Activated naive CD4-positive, alpha-beta T cell treated with anti-CD3 and anti-CD28 coated beads, Interleukin-2, amount 50 U/mL, for 16 hours (primary cell): Measurements from ENCODE around the gene DPEP3.
A peak's percentile ranks its signal among the peaks of the same experiment; 100 is the strongest.
"Not testable (repeated sequence)": the region's sequence is repeated elsewhere in the genome, so short reads cannot be mapped to it uniquely, and the experiment has no call there.

ENCODE experiments used
- DNase-seq: peaks from one replicate; pipeline ENCODE4 v3.0.0-alpha.2; 2020

Gene DPEP3

DNA sequence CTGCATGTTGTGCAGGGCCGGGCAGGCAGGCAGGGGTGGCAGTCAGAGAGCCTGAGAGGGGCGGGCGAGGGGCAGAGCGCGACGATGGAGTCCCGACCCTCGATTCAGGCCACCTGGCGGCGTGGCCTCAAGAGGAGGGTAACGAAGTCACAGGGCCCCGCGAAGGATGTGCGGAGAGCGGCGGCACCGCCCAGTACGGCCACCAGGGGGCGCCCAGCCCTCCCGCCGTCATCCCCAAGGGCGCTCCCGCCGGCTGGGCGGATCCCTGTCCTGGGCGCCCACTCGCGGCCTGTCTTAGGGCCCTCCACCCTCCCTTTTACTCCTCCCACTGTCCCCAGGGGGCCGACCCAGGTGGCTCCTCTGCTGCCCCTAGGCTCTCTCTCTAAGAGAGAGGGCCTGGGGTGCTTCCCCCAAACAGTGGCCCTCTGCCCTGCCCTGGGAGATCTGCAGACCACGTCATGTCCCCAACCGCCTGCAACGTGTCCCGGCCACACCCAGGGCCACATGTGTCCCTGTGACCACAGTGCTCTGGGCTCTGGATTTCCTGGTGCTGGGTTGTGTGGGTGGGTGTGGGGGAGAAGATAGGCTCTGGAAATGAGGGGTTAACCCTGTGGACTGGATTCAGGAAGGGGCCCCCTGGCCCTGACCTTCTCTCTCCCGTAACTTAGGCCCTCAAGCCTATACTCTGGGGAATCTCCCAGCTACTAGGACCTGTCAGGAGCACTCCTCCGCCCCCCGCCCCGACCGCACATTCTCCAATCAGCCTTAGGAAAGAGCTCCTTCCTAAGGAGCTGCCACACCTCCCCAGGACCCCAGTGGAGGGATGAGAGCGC lies 13.1 kb upstream of the DPEP3 start:
- DNase-seq: peak; percentile 83

DNA sequence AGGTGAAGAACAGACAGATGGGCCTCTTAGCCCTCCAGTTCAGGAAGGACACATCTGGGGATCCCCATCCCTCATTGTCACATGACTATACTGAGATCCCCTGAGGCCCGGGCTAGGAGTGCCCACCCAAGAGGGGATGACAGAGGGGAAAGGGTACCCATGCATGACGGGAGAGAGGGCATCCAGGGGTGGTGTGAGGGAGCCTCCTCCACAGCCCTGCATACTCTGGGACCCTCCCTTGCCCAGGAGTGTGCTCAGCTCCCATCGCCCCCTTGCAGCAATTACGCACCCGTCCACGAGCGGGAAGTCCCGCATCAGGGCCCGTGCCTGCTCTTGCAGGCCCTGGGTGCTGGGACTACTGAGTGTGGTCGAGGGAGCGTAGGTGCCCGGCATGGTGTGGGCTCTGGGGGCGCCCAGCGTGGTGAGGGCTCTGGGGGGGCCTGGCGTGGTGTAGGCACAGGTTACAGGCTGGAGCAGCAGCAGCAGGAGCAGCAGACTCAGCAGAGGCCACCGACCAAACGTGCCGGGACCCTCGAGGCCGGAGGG lies 12.4 kb upstream of the DPEP3 start:
- no peak for DNase-seq

- no peak for DNase-seq
These were observed 9.7 kb upstream of the DPEP3 start for GRCh38 chr16:67990018-67990386.

DNA sequence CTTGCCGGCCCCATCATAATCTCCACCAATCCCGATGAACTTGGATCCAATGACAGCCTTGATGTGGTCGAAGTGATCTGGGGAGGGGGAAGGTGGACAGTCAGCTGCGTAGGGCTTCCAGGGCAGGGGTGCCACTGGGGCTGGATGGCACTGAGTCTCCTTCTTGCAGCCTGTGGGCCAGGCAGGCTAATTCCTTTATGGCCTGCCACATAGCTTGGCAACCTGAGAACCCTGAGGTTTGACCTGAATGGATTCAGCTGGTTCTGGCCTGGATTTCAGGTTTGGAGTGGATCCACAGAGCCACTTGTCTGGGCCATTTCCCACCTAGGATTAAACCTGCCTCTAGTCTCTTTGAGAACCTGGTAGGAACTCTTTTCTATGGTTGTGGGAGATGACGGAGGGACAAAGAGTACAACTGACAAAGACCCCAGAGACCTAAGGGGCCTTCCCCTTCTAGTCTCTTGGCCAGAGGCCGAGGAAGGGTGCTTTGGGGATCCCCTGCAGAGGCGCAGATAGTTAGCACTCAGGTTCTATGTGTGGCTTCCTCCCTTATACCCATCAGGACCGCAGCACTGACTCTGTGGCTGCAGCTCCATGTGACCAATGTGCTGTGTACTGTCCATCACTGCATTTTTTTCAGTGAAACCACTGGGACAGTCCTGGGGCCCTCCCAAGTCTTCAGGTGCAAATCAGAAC lies 9.2 kb upstream of the DPEP3 start:
- no peak for DNase-seq

DNA sequence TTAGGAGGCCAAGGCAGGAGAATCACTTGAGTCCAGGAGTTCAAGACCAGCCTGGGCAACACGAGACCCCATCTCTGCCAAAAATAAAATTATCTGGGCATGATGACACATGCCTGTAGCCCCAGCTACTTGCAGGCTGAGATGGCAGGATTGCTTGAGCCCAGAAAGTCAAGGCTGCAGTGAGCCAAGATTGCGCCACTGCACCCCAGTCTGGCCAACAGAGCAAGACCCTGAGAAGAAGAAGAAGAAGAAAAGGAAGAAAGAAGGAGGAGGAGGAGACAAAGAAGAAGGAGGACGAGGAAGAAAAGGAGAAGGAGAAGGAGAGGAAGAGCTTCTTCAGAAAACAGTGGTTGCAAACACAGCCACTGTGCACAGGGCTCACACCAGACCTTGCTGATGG lies 8.4 kb upstream of the DPEP3 start:
- DNase-seq: no peak

GRCh38 chr16:67987460-67988160 lies 7.3 kb upstream of the DPEP3 start:
- DNase-seq: no peak

DNA sequence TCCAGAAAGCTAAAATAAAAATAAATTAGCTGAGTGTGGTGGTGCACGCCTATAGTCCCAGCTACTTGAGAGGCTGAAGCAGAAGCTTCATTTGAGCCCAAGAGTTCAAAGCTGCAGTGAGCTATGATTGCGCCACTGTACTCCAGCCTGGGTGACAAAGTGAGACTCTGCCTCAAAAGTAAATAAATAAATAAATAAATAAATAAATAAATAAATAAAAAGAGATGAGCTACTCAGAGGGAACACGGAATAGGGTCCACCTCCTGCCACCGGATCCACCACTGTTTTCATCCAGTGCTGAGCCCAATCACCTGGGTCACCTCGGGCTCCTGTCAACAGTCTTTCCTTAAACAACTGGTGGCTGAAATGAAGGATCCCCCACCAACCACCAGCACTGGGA lies 6.7 kb upstream of the DPEP3 start:
- DNase-seq: no peak

DNA sequence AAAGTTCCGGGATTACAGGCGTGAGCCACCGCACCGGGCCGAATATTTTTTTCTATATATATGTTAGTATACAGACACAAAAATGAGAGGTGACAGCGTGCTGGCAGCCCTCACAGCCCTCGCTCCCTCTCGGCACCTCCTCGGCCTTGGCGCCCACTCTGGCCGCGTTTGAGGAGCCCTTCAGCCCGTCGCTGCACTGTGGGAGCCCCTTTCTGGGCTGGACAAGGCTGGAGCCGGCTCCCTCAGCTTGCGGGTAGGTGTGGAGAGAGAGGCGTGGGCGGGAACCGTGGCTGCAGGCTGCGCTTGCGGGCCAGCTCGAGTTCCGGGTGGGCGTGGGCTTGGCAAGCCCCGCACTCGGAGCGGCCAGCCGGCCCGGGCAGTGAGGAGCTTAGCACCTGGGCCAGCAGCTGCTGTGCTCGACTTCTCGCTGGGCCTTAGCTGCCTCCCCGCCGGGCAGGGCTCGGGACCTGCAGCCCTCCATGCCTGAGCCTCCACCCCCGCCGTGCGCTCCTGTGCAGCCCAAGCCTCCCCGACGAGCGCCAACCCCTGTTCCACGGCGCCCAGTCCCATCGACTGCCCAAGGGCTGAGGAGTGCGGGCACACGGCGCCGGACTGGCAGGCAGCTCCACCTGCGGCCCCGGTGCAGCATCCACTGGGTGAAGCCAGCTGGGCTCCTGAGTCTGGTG lies 1.9 kb upstream of the DPEP3 start:
- DNase-seq: no peak

DNA sequence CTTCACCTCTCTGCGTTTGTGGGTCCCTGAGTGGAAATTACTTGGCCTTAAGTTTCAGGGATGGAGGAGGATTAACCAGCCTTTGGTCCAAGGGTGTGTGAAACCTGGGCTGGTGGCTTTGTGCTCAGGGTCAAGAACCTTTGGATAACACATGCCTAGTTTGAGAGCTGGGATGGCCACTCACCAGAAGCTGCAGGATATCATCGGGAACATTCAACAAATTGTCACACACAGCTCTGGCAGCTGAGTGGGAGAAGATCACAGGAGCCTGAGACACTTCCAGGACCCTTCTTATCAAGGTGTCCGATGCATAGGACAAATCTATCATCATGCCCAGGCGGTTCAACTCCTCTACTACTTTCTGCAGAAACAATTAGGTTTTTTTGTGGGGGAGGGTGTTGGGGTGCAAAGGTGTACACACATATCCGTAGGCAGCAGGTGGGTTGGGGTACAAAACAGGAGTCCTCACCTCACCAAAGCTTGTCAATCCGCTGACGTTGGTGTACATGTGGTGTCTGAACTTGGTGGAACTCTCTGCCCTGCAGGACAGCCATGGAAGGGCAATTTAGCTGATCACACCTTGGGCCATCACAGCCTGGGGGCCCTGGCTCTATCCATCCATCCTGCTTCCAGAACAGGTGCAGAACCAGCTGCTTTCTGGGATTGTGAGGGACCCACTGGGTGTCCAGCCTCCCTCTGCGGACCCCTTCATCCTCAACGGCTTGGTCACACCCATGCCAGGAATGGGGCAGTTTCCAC lies 2.7 kb downstream of the DPEP3 start:
- DNase-seq: no peak

DNA sequence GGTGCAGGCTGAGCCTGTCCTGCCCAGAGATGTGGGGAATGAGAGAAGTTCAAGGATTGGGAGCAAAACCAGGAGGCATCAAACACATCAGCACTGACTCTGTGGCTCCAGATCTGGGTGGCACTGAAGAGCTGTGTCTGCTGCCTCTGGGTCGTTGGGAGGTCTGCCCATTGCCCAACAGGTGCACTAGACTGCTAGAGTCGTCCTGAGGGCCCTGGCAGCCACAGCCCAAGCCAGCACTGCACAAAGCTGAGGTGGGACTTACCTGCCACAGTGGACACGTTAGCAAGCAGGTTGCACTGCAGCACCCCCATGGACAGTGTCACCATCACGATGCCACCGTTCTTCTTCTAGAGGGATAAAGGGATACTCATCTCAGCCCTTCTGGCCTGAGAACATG lies 3.3 kb downstream of the DPEP3 start:
- no peak for DNase-seq

GRCh38 chr16:67976205-67976604 lies 4.1 kb downstream of the DPEP3 start:
- no peak for DNase-seq

DNA sequence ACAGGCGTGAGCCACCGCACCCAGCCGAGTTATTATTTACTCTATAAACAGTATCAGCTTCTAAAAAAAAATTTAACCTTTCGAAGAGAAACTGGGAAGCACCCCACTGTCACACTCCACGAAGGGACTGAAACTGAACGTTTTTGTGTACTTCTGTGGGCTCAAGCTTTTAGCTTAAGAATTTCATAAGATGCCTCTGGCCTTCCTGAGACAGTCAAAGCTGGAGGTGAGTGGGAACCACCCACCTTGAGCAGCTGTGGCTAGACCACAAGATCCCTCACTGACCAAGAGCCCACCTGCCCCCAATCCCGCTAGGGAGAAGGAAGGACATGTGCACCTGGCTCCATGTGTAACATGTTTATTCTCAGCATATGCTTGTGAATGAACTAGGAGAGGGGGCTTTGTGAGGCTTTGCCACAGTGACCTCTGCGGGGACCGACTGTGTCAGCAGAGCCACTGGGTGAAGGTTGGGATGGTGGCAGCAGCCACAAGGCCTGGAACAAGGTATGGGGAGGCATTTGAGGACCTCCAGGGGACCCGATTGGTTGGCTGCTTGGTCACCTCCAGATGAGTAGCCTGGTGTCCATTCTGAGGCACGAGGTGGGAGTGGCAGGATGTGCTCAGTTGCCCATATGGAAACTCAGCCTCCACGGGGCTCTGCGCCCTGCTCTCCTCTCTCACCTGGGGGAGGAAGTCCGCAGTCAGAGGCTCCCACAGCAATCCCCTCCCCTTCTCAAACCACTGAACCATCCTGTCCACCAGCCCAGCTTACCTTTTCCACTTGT lies 4.8 kb downstream of the DPEP3 start:
- no peak for DNase-seq

- DNase-seq: not testable (repeated sequence)
These were observed 8.0 kb downstream of the DPEP3 start for GRCh38 chr16:67972285-67972684.

DNA sequence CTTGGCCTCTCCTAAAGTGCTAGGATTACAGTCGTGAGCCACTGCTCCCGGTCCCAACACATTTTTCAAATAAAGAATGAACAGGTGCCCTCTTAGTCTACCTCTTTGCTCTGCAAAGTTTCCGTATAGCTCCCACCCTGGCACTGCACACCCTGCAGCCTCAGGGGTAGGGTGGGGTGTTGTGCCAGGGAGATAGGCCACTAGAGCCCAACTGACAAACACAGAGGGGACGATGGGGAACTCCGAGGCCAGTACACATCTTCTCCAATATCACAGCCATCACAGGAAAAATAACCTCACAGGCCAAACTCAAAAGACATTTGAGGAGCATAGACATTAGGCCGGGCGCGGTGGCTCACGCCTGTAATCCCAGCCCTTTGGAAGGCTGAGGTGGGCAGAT lies 9.2 kb downstream of the DPEP3 start:
- DNase-seq: no peak

DNA sequence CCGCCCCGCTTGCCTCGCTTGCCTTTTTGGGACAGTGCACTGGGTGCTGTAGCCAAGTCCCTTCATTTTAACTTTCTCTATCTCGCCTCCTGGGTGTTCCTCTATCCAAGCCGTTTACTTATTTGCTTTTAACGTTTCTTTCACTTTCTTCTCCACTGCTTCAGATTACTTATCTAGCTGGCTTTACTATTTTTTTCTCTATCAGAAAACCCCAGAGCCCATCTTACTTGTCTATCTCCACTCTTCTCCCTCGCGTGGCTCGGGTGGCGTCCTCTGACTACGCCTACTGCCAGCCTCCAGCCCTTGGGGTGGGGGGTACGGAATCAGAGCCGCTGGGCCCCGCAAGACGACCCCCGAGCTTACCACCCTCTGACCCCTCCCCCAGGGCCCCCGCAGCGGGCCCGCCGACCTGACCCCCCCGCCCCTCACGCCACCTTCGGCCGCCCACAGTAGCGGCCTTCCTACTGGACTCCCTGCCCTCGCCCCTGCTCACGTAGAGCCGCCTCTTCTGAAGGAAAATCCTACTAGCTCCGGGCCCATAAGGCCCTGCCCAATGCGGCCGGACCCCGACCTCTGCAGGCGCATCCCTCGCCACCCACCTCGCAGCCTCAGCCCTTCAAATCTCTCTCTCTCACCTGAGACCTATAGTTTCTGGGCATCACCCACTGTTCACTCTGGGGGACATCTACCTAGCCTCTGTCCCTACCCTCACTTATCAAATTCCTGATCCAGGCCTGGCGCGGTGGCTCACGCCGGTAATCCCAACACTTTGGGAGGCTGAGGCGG lies 10.9 kb downstream of the DPEP3 start:
- DNase-seq: no peak

DNA sequence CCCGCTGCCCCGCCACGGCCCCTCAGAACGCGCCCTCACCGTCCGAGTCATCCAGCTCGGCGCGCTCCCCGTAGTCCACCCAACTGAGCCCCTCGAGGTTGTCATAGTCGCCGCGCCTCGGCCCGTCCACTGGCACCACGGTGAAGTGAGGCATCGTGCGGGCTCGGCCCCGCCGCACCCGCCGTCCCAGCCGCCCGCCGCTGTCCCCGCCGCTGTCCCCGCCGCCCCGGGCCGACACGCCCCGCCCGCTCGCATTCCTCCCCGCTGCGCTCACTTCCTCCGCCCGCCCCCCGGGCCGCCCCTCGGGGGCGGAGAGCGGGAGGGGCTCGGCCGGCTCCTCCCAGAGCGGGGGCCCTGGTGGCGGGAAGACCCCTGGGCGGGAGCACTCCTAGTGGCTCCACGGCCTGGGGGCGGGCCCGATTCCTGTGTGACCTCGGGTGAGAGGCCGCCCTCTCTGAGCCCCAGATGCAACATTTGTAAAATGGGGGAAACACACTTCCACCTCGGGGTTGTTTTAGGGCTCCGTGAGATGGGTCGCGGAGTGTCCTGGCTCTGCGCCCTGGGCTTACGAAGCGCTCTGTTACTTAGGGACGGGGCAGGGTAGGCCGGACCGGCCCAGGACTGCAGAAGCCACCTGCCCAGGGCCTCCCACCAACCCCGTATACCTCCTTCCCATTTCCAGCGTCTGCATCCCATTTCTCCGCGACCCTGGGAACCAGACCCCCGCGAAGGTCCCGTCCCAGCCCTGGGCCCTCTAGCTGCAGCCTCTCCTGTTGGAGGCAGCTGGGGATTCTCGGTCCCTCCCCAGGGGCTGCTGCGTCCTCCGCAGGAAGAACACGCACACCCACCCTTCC lies 11.7 kb downstream of the DPEP3 start, which contains the start of gene SLC12A4:
TSS of gene SLC12A4 (minus strand) at position 238 of the 854 bp plus-strand sequence. CDS start at position 154, 84 bp downstream.
- peak; percentile 89 for DNase-seq

GRCh38 chr16:67967958-67968399 lies 12.3 kb downstream of the DPEP3 start:
- DNase-seq: peak; percentile 44

GRCh38 chr16:67967183-67967957 lies 12.9 kb downstream of the DPEP3 start:
- no peak for DNase-seq
